OCI-LY1 (cell line): ENCODE results near the gene VPS37C.

Experiments
- H2AFZ ChIP-seq: fragments of 200-600 bp; sonication (generic), shearing (Covaris generic); 2 replicates; pipeline ENCODE4 v1.6.0; 2014; ENCODE audit warnings: antibody characterized with exemption, mild to moderate bottlenecking, low read length
- H3F3A ChIP-seq: fragments of 200-600 bp; sonication (generic), shearing (Covaris generic); 2 replicates; pipeline ENCODE4 v1.6.0; 2014; ENCODE audit warnings: mild to moderate bottlenecking, antibody characterized with exemption, low read length, moderate library complexity; ENCODE audit not compliant: insufficient read depth
- H3K27ac ChIP-seq: fragments of 200-600 bp; sonication (generic); 2 replicates; pipeline ENCODE4 v1.5.1; 2014; ENCODE audit warnings: low read length, mixed run types, mild to moderate bottlenecking, low read depth; ENCODE audit not compliant: poor library complexity, severe bottlenecking
- H3K27me3 ChIP-seq: fragments of 200-600 bp; sonication (generic); 2 replicates; pipeline ENCODE4 v1.6.0; 2014; ENCODE audit warnings: antibody characterized with exemption, mild to moderate bottlenecking, low read length, moderate library complexity; ENCODE audit not compliant: insufficient read depth
- H3K36me3 ChIP-seq: fragments of 200-600 bp; sonication (generic); 2 replicates; pipeline ENCODE4 v1.6.1; 2014; ENCODE audit warnings: mild to moderate bottlenecking, antibody characterized with exemption, low read length, moderate library complexity, mixed read lengths; ENCODE audit not compliant: insufficient read depth
- H3K4me1 ChIP-seq: fragments of 200-600 bp; sonication (generic); 2 replicates; pipeline ENCODE4 v1.5.1; 2014; ENCODE audit warnings: mild to moderate bottlenecking, low read length, moderate library complexity; ENCODE audit not compliant: insufficient read depth, severe bottlenecking
- H3K4me2 ChIP-seq: fragments of 200-600 bp; sonication (generic), shearing (Covaris generic); 2 replicates; pipeline ENCODE4 v1.6.1; 2014; ENCODE audit warnings: low read length
- H3K4me3 ChIP-seq: fragments of 200-600 bp; sonication (generic); 2 replicates; pipeline ENCODE4 v1.5.1; 2014; ENCODE audit warnings: low read length, low read depth, mild to moderate bottlenecking, mixed read lengths; ENCODE audit not compliant: poor library complexity, severe bottlenecking
- H3K79me2 ChIP-seq: fragments of 200-600 bp; shearing (Covaris generic); 2 replicates; pipeline ENCODE4 v1.6.1; 2016; ENCODE audit warnings: mixed run types, low read length, mixed read lengths; ENCODE audit not compliant: insufficient read depth
- H3K9ac ChIP-seq: fragments of 200-600 bp; sonication (generic), shearing (Covaris generic); 2 replicates; pipeline ENCODE4 v1.6.1; 2014; ENCODE audit warnings: mild to moderate bottlenecking, low read length, mixed read lengths
- H3K9me2 ChIP-seq: fragments of 200-600 bp; sonication (generic), shearing (Covaris generic); 2 replicates; pipeline ENCODE4 v1.6.1; 2014; ENCODE audit warnings: low read depth, mild to moderate bottlenecking, low read length, mixed read lengths
- H3K9me3 ChIP-seq: fragments of 200-600 bp; shearing (Covaris generic); 2 replicates; pipeline ENCODE4 v1.6.1; 2014; ENCODE audit warnings: low read length, mixed read lengths
- H4K20me1 ChIP-seq: fragments of 200-600 bp; sonication (generic), shearing (Covaris generic); 2 replicates; pipeline ENCODE4 v1.6.0; 2016; ENCODE audit warnings: mild to moderate bottlenecking, low read length; ENCODE audit not compliant: insufficient read depth
- EZH2 ChIP-seq: fragments of 200-600 bp; sonication (generic), shearing (Covaris generic); IDR thresholded peaks from 2 replicates; pipeline ENCODE4 v1.8.0; 2017; ENCODE audit warnings: borderline replicate concordance, mixed run types, mild to moderate bottlenecking, antibody characterized with exemption, low read length, moderate library complexity, mixed read lengths
- TF ChIP-seq, protein P1 (sequence below): fragments of 200-600 bp; sonication (generic), shearing (Covaris generic); IDR thresholded peaks from 2 replicates; pipeline ENCODE4 v1.5.1; 2017; ENCODE audit warnings: mild to moderate bottlenecking, antibody characterized with exemption, low read length, moderate library complexity, mixed read lengths

VPS37C gene

DNA sequence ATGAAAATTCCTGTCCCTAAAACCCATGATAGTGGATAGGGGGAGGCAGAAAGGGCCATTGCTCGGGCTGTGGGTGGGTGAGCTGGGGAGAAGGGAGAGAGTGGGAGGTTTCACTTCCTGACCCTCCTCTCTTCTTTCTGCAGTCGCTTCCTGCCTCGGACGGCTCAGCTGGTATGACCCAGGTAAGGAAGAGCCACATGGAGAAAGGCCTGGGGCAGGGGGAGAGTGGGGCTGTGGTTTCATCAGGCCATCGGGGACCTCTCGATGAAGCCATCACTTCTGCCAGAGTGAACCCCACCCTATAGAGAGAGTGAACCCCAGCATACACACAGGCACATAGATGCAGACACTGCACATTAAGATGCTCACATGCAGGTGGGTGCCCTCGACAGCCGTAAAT lies 46.3 kb downstream of the VPS37C start:
- Histone ChIP-seq H3K4me3 (no peak overlapping the region), H3K9me2 (no peaks in the 10 kb centered on the region)

DNA sequence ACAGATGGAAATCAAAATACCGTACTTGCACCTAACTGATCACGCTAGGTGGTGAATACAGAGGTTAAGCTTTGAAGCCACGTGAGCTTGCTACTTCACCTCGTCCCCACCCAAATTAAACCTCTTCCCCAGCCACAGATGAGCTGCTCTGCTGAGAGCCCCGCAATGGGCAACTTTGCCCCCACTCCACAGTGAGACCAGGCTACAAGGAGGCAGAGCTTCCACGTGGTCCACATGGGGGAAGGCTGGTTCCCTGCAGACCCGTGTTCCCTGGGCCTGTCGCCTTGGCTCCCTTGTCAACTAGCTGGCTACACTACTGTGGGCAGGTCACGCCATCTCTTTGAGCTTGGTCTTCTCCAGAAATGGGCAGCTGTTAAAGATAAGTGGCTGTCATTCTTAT lies 48.0 kb downstream of the VPS37C start:
- H3F3A ChIP-seq, result no peaks in the 10 kb centered on the region
- TF ChIP-seq EZH2, result no peak
- TF ChIP-seq, protein P1, sequence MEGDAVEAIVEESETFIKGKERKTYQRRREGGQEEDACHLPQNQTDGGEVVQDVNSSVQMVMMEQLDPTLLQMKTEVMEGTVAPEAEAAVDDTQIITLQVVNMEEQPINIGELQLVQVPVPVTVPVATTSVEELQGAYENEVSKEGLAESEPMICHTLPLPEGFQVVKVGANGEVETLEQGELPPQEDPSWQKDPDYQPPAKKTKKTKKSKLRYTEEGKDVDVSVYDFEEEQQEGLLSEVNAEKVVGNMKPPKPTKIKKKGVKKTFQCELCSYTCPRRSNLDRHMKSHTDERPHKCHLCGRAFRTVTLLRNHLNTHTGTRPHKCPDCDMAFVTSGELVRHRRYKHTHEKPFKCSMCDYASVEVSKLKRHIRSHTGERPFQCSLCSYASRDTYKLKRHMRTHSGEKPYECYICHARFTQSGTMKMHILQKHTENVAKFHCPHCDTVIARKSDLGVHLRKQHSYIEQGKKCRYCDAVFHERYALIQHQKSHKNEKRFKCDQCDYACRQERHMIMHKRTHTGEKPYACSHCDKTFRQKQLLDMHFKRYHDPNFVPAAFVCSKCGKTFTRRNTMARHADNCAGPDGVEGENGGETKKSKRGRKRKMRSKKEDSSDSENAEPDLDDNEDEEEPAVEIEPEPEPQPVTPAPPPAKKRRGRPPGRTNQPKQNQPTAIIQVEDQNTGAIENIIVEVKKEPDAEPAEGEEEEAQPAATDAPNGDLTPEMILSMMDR, result no peak
- H3K9me3 ChIP-seq, result no peaks in the 10 kb centered on the region
- H3K27me3 ChIP-seq, result no peaks in the 10 kb centered on the region
- no peak overlapping the region for H2AFZ ChIP-seq
- no peak overlapping the region for H3K9ac ChIP-seq
- H3K4me3 ChIP-seq, result no peak overlapping the region
- no peaks in the 10 kb centered on the region for H3K4me1 ChIP-seq
- H3K4me2 ChIP-seq, result no peak overlapping the region
- H4K20me1 ChIP-seq, result no peaks in the 10 kb centered on the region
- no peak overlapping the region for H3K27ac ChIP-seq
- no peaks in the 10 kb centered on the region for H3K79me2 ChIP-seq
- H3K9me2 ChIP-seq, result no peaks in the 10 kb centered on the region
- no peaks in the 10 kb centered on the region for H3K36me3 ChIP-seq

More for the DNA sequence above, 46.3 kb downstream of the VPS37C start:
- Histone ChIP-seq H4K20me1 (no peaks in the 10 kb centered on the region), H3K9me3 (no peaks in the 10 kb centered on the region), H3K4me2 (no peak overlapping the region), H3K27ac (no peak overlapping the region), H3K36me3 (no peaks in the 10 kb centered on the region), H3K9ac (no peak overlapping the region), H3K79me2 (no peaks in the 10 kb centered on the region), H3K4me1 (peaks cover under 1% of the 10 kb centered on the region), H3K27me3 (no peaks in the 10 kb centered on the region), H3F3A (no peaks in the 10 kb centered on the region), H2AFZ (no peak overlapping the region)
- no peak for TF ChIP-seq EZH2
- TF ChIP-seq, protein P1, result no peak

DNA sequence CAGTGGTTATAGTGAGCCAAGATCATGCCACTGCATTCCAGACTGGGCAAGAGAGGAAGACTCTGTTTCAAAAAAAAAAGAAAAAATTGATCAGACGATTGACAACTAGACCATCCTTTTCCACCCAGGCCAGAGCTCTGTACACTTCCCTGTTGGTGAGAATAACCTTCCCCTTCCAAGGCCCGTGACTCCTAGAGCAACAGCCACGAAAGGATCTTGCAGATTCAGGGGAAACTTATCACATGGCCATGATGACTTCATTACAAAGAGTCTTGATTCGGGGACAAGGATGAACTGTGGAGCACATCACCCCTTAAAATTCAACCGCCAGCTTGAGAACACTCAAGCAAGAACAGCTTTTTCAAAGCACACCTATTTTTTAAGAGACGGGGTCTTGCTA lies 48.7 kb downstream of the VPS37C start:
- H3K27me3 ChIP-seq, result 0 out of 2 replicates have a peak, but pooled peaks cover 6% of the 10 kb centered on the region
- H3K79me2 ChIP-seq, result no peaks in the 10 kb centered on the region
- no peak overlapping the region for H3K4me2 ChIP-seq
- no peaks in the 10 kb centered on the region for H4K20me1 ChIP-seq
- no peak overlapping the region for H3K9ac ChIP-seq
- no peaks in the 10 kb centered on the region for H3F3A ChIP-seq
- no peaks in the 10 kb centered on the region for H3K9me2 ChIP-seq
- no peak overlapping the region for H3K4me3 ChIP-seq
- no peak overlapping the region for H3K27ac ChIP-seq
- H3K9me3 ChIP-seq, result no peaks in the 10 kb centered on the region
- TF ChIP-seq, protein P1, result no peak
- no peak for TF ChIP-seq EZH2
- H3K4me1 ChIP-seq, result no peaks in the 10 kb centered on the region
- no peaks in the 10 kb centered on the region for H3K36me3 ChIP-seq
- H2AFZ ChIP-seq, result no peak overlapping the region
